Liver (tissue), 9 donors: ENCODE results near the gene C2CD4D. TPM values are rescaled to one million over a fixed set of nuclear protein-coding genes. Genes with fewer than 3 reads are reported as not detected.

Source experiments
- DNase-seq: peaks from one replicate; pipeline ENCODE4 v3.0.0-alpha.2; 2017; ENCODE audit warnings: low spot score
- H3K27ac ChIP-seq, 2 donors: one replicate each; pipeline ENCODE4 v1.7.0; 2013; ENCODE audit warnings: inconsistent platforms in 2 of 2, low read length in 2 of 2, control low read depth in 1 of 2, low read depth in 1 of 2, mild to moderate bottlenecking in 1 of 2
- H3K27me3 ChIP-seq, 4 donors: one replicate each; pipeline versions ENCODE4 v1.6.1 to v1.7.0; 2013; ENCODE audit warnings: low read length in 3 of 4, inconsistent platforms in 1 of 4, mild to moderate bottlenecking in 1 of 4, moderate library complexity in 1 of 4; ENCODE audit not compliant: control insufficient read depth in 4 of 4, insufficient read depth in 4 of 4
- H3K36me3 ChIP-seq, 4 donors: one replicate each; pipeline versions ENCODE4 v1.6.1 to v1.7.0; 2013; ENCODE audit warnings: low read length in 3 of 4, mild to moderate bottlenecking in 3 of 4, low read depth in 1 of 4, moderate library complexity in 1 of 4; ENCODE audit not compliant: control insufficient read depth in 4 of 4, insufficient read depth in 3 of 4
- H3K4me1 ChIP-seq, 4 donors: one replicate each; pipeline versions ENCODE4 v1.6.1 to v1.7.0; 2013; ENCODE audit warnings: low read length in 3 of 4, mild to moderate bottlenecking in 3 of 4, moderate library complexity in 1 of 4; ENCODE audit not compliant: control insufficient read depth in 4 of 4, insufficient read depth in 4 of 4
- H3K4me3 ChIP-seq, 3 donors: one replicate each; pipeline versions ENCODE4 v1.6.1 to v1.7.0; 2013; ENCODE audit warnings: low read length in 3 of 3, control low read depth in 1 of 3, low read depth in 1 of 3, mild to moderate bottlenecking in 1 of 3
- H3K9ac ChIP-seq, 2 donors: one replicate each; pipeline ENCODE4 v1.7.0; 2013; ENCODE audit warnings: low read length in 2 of 2, mild to moderate bottlenecking in 2 of 2, moderate library complexity in 2 of 2, control low read depth in 1 of 2, low read depth in 1 of 2
- H3K9me3 ChIP-seq, 4 donors: one replicate each; pipeline versions ENCODE4 v1.6.1 to v1.7.0; 2013; ENCODE audit warnings: low read length in 3 of 4; ENCODE audit not compliant: control insufficient read depth in 4 of 4
- EGR1 ChIP-seq, 2 donors: IDR thresholded peaks; 2 replicates each; pipeline ENCODE4 v1.6.1; 2016 to 2018; ENCODE audit warnings: antibody characterized with exemption in 2 of 2, low read depth in 2 of 2
- FOXA1 ChIP-seq: IDR thresholded peaks from 2 replicates; pipeline ENCODE4 v1.6.1; 2016; ENCODE audit warnings: antibody characterized with exemption
- FOXA2 ChIP-seq: IDR thresholded peaks from 2 replicates; pipeline ENCODE4 v1.6.1; 2016; ENCODE audit warnings: antibody characterized with exemption
- GABPA ChIP-seq, 2 donors: IDR thresholded peaks in 1 of 2; conservative IDR thresholded peaks in 1 of 2; 2 replicates each; pipeline ENCODE4 v1.6.1; 2016; ENCODE audit warnings: antibody characterized with exemption in 2 of 2, mild to moderate bottlenecking in 1 of 2, moderate library complexity in 1 of 2
- HNF4A ChIP-seq, 2 donors: conservative IDR thresholded peaks; 2 replicates each; pipeline ENCODE4 v1.6.1; 2016; ENCODE audit warnings: antibody characterized with exemption in 2 of 2, mild to moderate bottlenecking in 2 of 2
- HNF4G ChIP-seq: IDR thresholded peaks from 2 replicates; pipeline ENCODE4 v1.6.1; 2016; ENCODE audit warnings: antibody characterized with exemption
- JUND ChIP-seq, 2 donors: IDR thresholded peaks; 2 replicates each; pipeline ENCODE4 v1.6.1; 2016; ENCODE audit warnings: antibody characterized with exemption in 2 of 2
- MAX ChIP-seq: IDR thresholded peaks from 2 replicates; pipeline ENCODE4 v1.6.1; 2016; ENCODE audit warnings: antibody characterized with exemption
- NR2F2 ChIP-seq: IDR thresholded peaks from 2 replicates; pipeline ENCODE4 v1.6.1; 2016; ENCODE audit warnings: antibody characterized with exemption
- RAD21 ChIP-seq, 2 donors: IDR thresholded peaks; 2 replicates each; pipeline ENCODE4 v1.6.1; 2016; ENCODE audit warnings: antibody characterized with exemption in 2 of 2, mild to moderate bottlenecking in 2 of 2
- REST ChIP-seq: IDR thresholded peaks from 2 replicates; pipeline ENCODE4 v1.6.1; 2016; ENCODE audit warnings: antibody characterized with exemption, mild to moderate bottlenecking
- RXRA ChIP-seq, 2 donors: IDR thresholded peaks; 2 replicates each; pipeline ENCODE4 v1.6.1; 2017 to 2018; ENCODE audit warnings: antibody characterized with exemption in 2 of 2, mild to moderate bottlenecking in 1 of 2
- SP1 ChIP-seq: IDR thresholded peaks from 2 replicates; pipeline ENCODE4 v1.6.1; 2018; ENCODE audit warnings: antibody characterized with exemption, mild to moderate bottlenecking
- TAF1 ChIP-seq: conservative IDR thresholded peaks from 2 replicates; pipeline ENCODE4 v1.6.1; 2016; ENCODE audit warnings: antibody characterized with exemption, mild to moderate bottlenecking
- YY1 ChIP-seq: IDR thresholded peaks from 2 replicates; pipeline ENCODE4 v1.6.1; 2016; ENCODE audit warnings: antibody characterized with exemption, mild to moderate bottlenecking
- ZBTB33 ChIP-seq: IDR thresholded peaks from 2 replicates; pipeline ENCODE4 v1.6.1; 2016; ENCODE audit warnings: antibody characterized with exemption
- WGBS: extraction: QIAGEN DNeasy Blood & Tissue Kit; methylation state at CpG from one replicate; pipeline ENCODE4 v1.1.7; 2013; 5-methylcytosine and 5-hydroxymethylcytosine counted together
- polyA plus RNA-seq, 2 donors: library from polyadenylated mRNA; stranded (reverse) in 1 of 2; unstranded in 1 of 2; fragments of 200-250 nt in 1 of 2; fragments of >200 nt in 1 of 2; fragmentation: Nextera tagmentation in 1 of 2; extraction: Ambion mirVana in 1 of 2; gene quantifications; one replicate each; pipeline versions ENCODE4 v1.2.1 to v1.2.3, GENCODE V29; 2013 to 2015
- total RNA-seq, 2 donors: library from RNA; depleted of rRNA; stranded (reverse); fragments of >200 nt; gene quantifications; one replicate each; pipeline ENCODE4 v1.2.3, GENCODE V29; 2014
- TF ChIP-seq, protein P1 (sequence below): fragments of 150-350 bp; IDR thresholded peaks from 2 replicates; pipeline ENCODE4 v1.5.1; 2017; ENCODE audit warnings: improper control_type of control experiment, low read depth, low read length; ENCODE audit not compliant: missing input control
- TF ChIP-seq, protein P2 (sequence below): IDR thresholded peaks from 2 replicates; pipeline ENCODE4 v1.6.1; 2016; ENCODE audit warnings: antibody characterized with exemption
- donor health status: healthy.
- donor health status: healthy.
- donor health status: healthy.
- donor health status: healthy.
- donor health status: healthy.

Gene C2CD4D
- total and polyA plus RNA-seq, 4 donors = 0.02 to 0.08 TPM; not detected in 2

GRCh38 chr1:151831256-151831591 lies 8.4 kb downstream of the C2CD4D start:
- Histone ChIP-seq H3K4me3 (peak overlapping the region; percentile 70 to 90 (median 79)), H3K9me3 (no peaks in the 10 kb centered on the region), H3K9ac (peak overlapping the region; percentile 76 to 85), H3K36me3 (peaks cover 0 to 12% (median 4%) of the 10 kb centered on the region in 4 donors), H3K4me1 (peaks cover 27 to 82% (median 74%) of the 10 kb centered on the region in 4 donors), H3K27me3 (no peaks in the 10 kb centered on the region), H3K27ac (peak overlapping the region; percentile 94)
- whole genome bisulfite sequencing = 31% methylated on average over 4 of the region's 4 CpGs
- no peak for DNase-seq
- TF ChIP-seq FOXA2 = no peak
- TF ChIP-seq EGR1 (IDR thresholded peaks at IDR 0.05; ENCODE audit: low read depth in 2 of 2) = no peak
- no peak for TF ChIP-seq RXRA (IDR thresholded peaks at IDR 0.05)
- no peak for TF ChIP-seq REST
- no peak for TF ChIP-seq HNF4A (conservative IDR thresholded peaks at IDR 0.05)
- TF ChIP-seq TAF1 = no peak
- no peak for TF ChIP-seq RAD21 (IDR thresholded peaks at IDR 0.05)
- TF ChIP-seq, protein P1, sequence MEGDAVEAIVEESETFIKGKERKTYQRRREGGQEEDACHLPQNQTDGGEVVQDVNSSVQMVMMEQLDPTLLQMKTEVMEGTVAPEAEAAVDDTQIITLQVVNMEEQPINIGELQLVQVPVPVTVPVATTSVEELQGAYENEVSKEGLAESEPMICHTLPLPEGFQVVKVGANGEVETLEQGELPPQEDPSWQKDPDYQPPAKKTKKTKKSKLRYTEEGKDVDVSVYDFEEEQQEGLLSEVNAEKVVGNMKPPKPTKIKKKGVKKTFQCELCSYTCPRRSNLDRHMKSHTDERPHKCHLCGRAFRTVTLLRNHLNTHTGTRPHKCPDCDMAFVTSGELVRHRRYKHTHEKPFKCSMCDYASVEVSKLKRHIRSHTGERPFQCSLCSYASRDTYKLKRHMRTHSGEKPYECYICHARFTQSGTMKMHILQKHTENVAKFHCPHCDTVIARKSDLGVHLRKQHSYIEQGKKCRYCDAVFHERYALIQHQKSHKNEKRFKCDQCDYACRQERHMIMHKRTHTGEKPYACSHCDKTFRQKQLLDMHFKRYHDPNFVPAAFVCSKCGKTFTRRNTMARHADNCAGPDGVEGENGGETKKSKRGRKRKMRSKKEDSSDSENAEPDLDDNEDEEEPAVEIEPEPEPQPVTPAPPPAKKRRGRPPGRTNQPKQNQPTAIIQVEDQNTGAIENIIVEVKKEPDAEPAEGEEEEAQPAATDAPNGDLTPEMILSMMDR = no peak

- Histone ChIP-seq H3K4me3 (peak overlapping the region; percentile 49 to 77 (median 70)), H3K27ac (peak overlapping the region in 1 of 2 donors; percentile 36), H3K36me3 (peaks cover 0 to 12% (median 4%) of the 10 kb centered on the region in 4 donors), H3K4me1 (peaks cover 23 to 79% (median 69%) of the 10 kb centered on the region in 4 donors), H3K9ac (peak overlapping the region in 1 of 2 donors; percentile 40), H3K9me3 (no peaks in the 10 kb centered on the region), H3K27me3 (no peaks in the 10 kb centered on the region)
- no peak for DNase-seq
- 30% methylated on average over 6 of the region's 6 CpGs for WGBS
- TF ChIP-seq, protein P2, sequence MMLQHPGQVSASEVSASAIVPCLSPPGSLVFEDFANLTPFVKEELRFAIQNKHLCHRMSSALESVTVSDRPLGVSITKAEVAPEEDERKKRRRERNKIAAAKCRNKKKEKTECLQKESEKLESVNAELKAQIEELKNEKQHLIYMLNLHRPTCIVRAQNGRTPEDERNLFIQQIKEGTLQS = no peak
- no peak for TF ChIP-seq JUND (IDR thresholded peaks at IDR 0.05)
- no peak for TF ChIP-seq HNF4G
- TF ChIP-seq RXRA (IDR thresholded peaks at IDR 0.05) = no peak
- no peak for TF ChIP-seq ZBTB33
- no peak for TF ChIP-seq GABPA (IDR thresholded peaks at IDR 0.05 in 1 of 2, conservative IDR thresholded peaks at IDR 0.05 in 1 of 2)
- no peak for TF ChIP-seq NR2F2
- no peak for TF ChIP-seq YY1
- TF ChIP-seq MAX = no peak
- TF ChIP-seq, protein P1 = no peak
- TF ChIP-seq SP1 = no peak
- TF ChIP-seq FOXA1 = no peak
- TF ChIP-seq EGR1 (IDR thresholded peaks at IDR 0.05; ENCODE audit: low read depth in 2 of 2) = no peak
- no peak for TF ChIP-seq REST
Measured at GRCh38 chr1:151830055-151830454, 9.6 kb downstream of the C2CD4D start.
